Activated T-helper 1 cell treated with anti-CD3 and anti-CD28 coated beads, Interleukin-12 subunit alpha, Interleukin-12 subunit beta, Interleukin-2, Interleukin-4 antibody, amounts not matched to agents 30 ng/mL and 10 ng/mL and 1 ng/mL, durations not matched to agents 14 hours and 24 hours and 36 hours (primary cell): Measurements from ENCODE around the gene MRPL19. TPM values are rescaled to one million over a fixed set of nuclear protein-coding genes. Genes with fewer than 3 reads are reported as not detected.
A peak's percentile ranks its signal among the peaks of the same experiment; 100 is the strongest.
"Not testable (repeated sequence)": the region's sequence is repeated elsewhere in the genome, so short reads cannot be mapped to it uniquely, and the experiment has no call there.

ENCODE experiments used
- DNase-seq: peaks from one replicate; pipeline ENCODE4 v3.0.0; 2021; ENCODE audit warnings: low spot score
- H3K27ac Mint-ChIP-seq: one replicate; pipeline ENCODE4 v1.8.0; 2021; ENCODE audit warnings: mild to moderate bottlenecking, mixed read lengths
- H3K27me3 Mint-ChIP-seq: one replicate; pipeline ENCODE4 v1.8.0; 2022; ENCODE audit warnings: mild to moderate bottlenecking, moderate library complexity, mixed read lengths; ENCODE audit not compliant: insufficient read depth
- H3K36me3 Mint-ChIP-seq: one replicate; pipeline ENCODE4 v1.8.0; 2021; ENCODE audit warnings: low read depth, mixed read lengths
- H3K4me1 Mint-ChIP-seq: one replicate; pipeline ENCODE4 v1.8.0; 2021; ENCODE audit warnings: low read depth, mixed read lengths
- H3K4me3 Mint-ChIP-seq: one replicate; pipeline ENCODE4 v1.8.0; 2021; ENCODE audit warnings: mild to moderate bottlenecking, moderate library complexity, mixed read lengths
- H3K9me3 Mint-ChIP-seq: one replicate; pipeline ENCODE4 v1.8.0; 2021; ENCODE audit warnings: mixed read lengths
- intact Hi-C: fragments of 100-400 bp; cut with micrococcal nuclease; formaldehyde crosslinking; loops from one replicate; pipeline ENCODE4 v1.15.1; 2024
- total RNA-seq: library from RNA; stranded (reverse); gene quantifications from 2 replicates; pipeline ENCODE4 v1.2.3, GENCODE V29; 2022

The MRPL19 gene
- total RNA-seq, 1 donor from 2014 or later, result 75.0 TPM

GRCh38 chr2:75647771-75648170, 1.2 kb downstream of the MRPL19 start:
- Mint-ChIP-seq H3K27ac (peak overlapping the region; percentile 95), H3K4me1 (peaks cover 41% of the 10 kb centered on the region), H3K4me3 (peak overlapping the region; percentile 97), H3K27me3 (no peaks in the 10 kb centered on the region), H3K9me3 (no peaks in the 10 kb centered on the region), H3K36me3 (peaks cover 39% of the 10 kb centered on the region)
- intact Hi-C loops, result loop anchor here (5.0 kb wide), 1 partner anchor 690 kb away; the partner anchor contains the start of gene POLE4
- no peak for DNase-seq

GRCh38 chr2:75654012-75654411, 7.4 kb downstream of the MRPL19 start:
- peaks cover 14% of the 10 kb centered on the region for H3K4me1 Mint-ChIP-seq
- H3K36me3 Mint-ChIP-seq, result peaks cover 82% of the 10 kb centered on the region
- no peak for DNase-seq
- H3K4me3 Mint-ChIP-seq, result no peak overlapping the region
- no peaks in the 10 kb centered on the region for H3K27me3 Mint-ChIP-seq
- H3K9me3 Mint-ChIP-seq, result peaks cover 4% of the 10 kb centered on the region
- intact Hi-C loops, result no loop called here
- H3K27ac Mint-ChIP-seq, result no peak overlapping the region

GRCh38 chr2:75655861-75656260, 9.3 kb downstream of the MRPL19 start:
- Mint-ChIP-seq H3K27ac (peak overlapping the region; percentile 10), H3K27me3 (no peaks in the 10 kb centered on the region), H3K9me3 (peaks cover 8% of the 10 kb centered on the region), H3K36me3 (peaks cover 79% of the 10 kb centered on the region), H3K4me1 (peaks cover 12% of the 10 kb centered on the region), H3K4me3 (no peak overlapping the region)
- intact Hi-C loops, result no loop called here
- no peak for DNase-seq

GRCh38 chr2:75656563-75656962, 10.0 kb downstream of the MRPL19 start:
- intact Hi-C loops, result no loop called here
- Mint-ChIP-seq H3K27ac (no peak overlapping the region), H3K4me1 (peaks cover 12% of the 10 kb centered on the region), H3K27me3 (no peaks in the 10 kb centered on the region), H3K9me3 (peaks cover 8% of the 10 kb centered on the region), H3K36me3 (peaks cover 80% of the 10 kb centered on the region), H3K4me3 (no peak overlapping the region)
- DNase-seq, result no peak

GRCh38 chr2:75657798-75658197, 11.2 kb downstream of the MRPL19 start:
- Mint-ChIP-seq H3K36me3 (peaks cover 79% of the 10 kb centered on the region), H3K4me1 (peaks cover 6% of the 10 kb centered on the region), H3K27ac (no peak overlapping the region), H3K27me3 (no peaks in the 10 kb centered on the region), H3K4me3 (no peak overlapping the region), H3K9me3 (peaks cover 8% of the 10 kb centered on the region)
- no peak for DNase-seq
- intact Hi-C loops, result loop anchor here (2.0 kb wide), 1 partner anchor 19 kb away; no protein-coding TSS in a partner anchor

GRCh38 chr2:75666911-75667310, 20.3 kb downstream of the MRPL19 start:
- no peaks in the 10 kb centered on the region for H3K9me3 Mint-ChIP-seq
- intact Hi-C loops, result no loop called here
- H3K36me3 Mint-ChIP-seq, result peaks cover 22% of the 10 kb centered on the region

GRCh38 chr2:75667884-75668283, 21.3 kb downstream of the MRPL19 start:
- intact Hi-C loops, result no loop called here
- no peaks in the 10 kb centered on the region for H3K9me3 Mint-ChIP-seq
- no peak overlapping the region for H3K4me3 Mint-ChIP-seq
- peaks cover 5% of the 10 kb centered on the region for H3K4me1 Mint-ChIP-seq
- no peak overlapping the region for H3K27ac Mint-ChIP-seq
- peaks cover 24% of the 10 kb centered on the region for H3K36me3 Mint-ChIP-seq
- DNase-seq, result no peak
- H3K27me3 Mint-ChIP-seq, result no peaks in the 10 kb centered on the region

More at GRCh38 chr2:75666911-75667310, 20.3 kb downstream of the MRPL19 start:
- no peak for DNase-seq
- Mint-ChIP-seq H3K27ac (no peak overlapping the region), H3K27me3 (no peaks in the 10 kb centered on the region), H3K4me1 (no peaks in the 10 kb centered on the region), H3K4me3 (no peak overlapping the region)

GRCh38 chr2:75675423-75675822, 28.8 kb downstream of the MRPL19 start:
- H3K27me3 Mint-ChIP-seq, H3K4me3 Mint-ChIP-seq, intact Hi-C loops, H3K27ac Mint-ChIP-seq, H3K9me3 Mint-ChIP-seq, DNase-seq: not testable (repeated sequence)
- peaks cover 24% of the 10 kb centered on the region for H3K36me3 Mint-ChIP-seq
- peaks cover 18% of the 10 kb centered on the region for H3K4me1 Mint-ChIP-seq

- Mint-ChIP-seq H3K27me3 (no peaks in the 10 kb centered on the region), H3K27ac (no peak overlapping the region), H3K4me3 (no peak overlapping the region), H3K36me3 (peaks cover 20% of the 10 kb centered on the region), H3K4me1 (peaks cover 18% of the 10 kb centered on the region), H3K9me3 (no peaks in the 10 kb centered on the region)
- intact Hi-C loops, result loop anchor here (2.0 kb wide), 1 partner anchor 17 kb away; no protein-coding TSS in a partner anchor
- DNase-seq, result no peak
These were observed 29.3 kb downstream of the MRPL19 start for GRCh38 chr2:75675908-75676307.

GRCh38 chr2:75676464-75676863, 29.9 kb downstream of the MRPL19 start:
- H3K9me3 Mint-ChIP-seq, result no peaks in the 10 kb centered on the region
- H3K4me1 Mint-ChIP-seq, result peaks cover 18% of the 10 kb centered on the region
- DNase-seq, result no peak
- no peaks in the 10 kb centered on the region for H3K27me3 Mint-ChIP-seq
- H3K27ac Mint-ChIP-seq, result no peak overlapping the region
- no peak overlapping the region for H3K4me3 Mint-ChIP-seq
- intact Hi-C loops, result loop anchor here (2.0 kb wide), 1 partner anchor 18 kb away; no protein-coding TSS in a partner anchor
- peaks cover 15% of the 10 kb centered on the region for H3K36me3 Mint-ChIP-seq

GRCh38 chr2:75679556-75679955, 33.0 kb downstream of the MRPL19 start:
- H3K4me3 Mint-ChIP-seq, result no peak overlapping the region
- H3K4me1 Mint-ChIP-seq, result peaks cover 12% of the 10 kb centered on the region
- H3K27ac Mint-ChIP-seq, result no peak overlapping the region
- H3K27me3 Mint-ChIP-seq, result no peaks in the 10 kb centered on the region
- intact Hi-C loops, result no loop called here
- H3K36me3 Mint-ChIP-seq, result peaks cover 16% of the 10 kb centered on the region
- H3K9me3 Mint-ChIP-seq, result no peaks in the 10 kb centered on the region
- DNase-seq, result no peak

GRCh38 chr2:75680402-75680801, 33.8 kb downstream of the MRPL19 start:
- H3K4me3 Mint-ChIP-seq, result no peak overlapping the region
- H3K4me1 Mint-ChIP-seq, result peaks cover 12% of the 10 kb centered on the region
- no peaks in the 10 kb centered on the region for H3K9me3 Mint-ChIP-seq
- no peak overlapping the region for H3K27ac Mint-ChIP-seq
- peaks cover 22% of the 10 kb centered on the region for H3K36me3 Mint-ChIP-seq
- DNase-seq, result no peak
- H3K27me3 Mint-ChIP-seq, result no peaks in the 10 kb centered on the region
- intact Hi-C loops, result no loop called here

- H3K9me3 Mint-ChIP-seq, H3K4me3 Mint-ChIP-seq, DNase-seq, H3K27ac Mint-ChIP-seq, H3K27me3 Mint-ChIP-seq, intact Hi-C loops, H3K4me1 Mint-ChIP-seq: not testable (repeated sequence)
- H3K36me3 Mint-ChIP-seq, result peaks cover 30% of the 10 kb centered on the region
These were observed 36.8 kb downstream of the MRPL19 start for GRCh38 chr2:75683430-75683829.

GRCh38 chr2:75688196-75688595, 41.6 kb downstream of the MRPL19 start:
- Mint-ChIP-seq H3K4me1 (no peaks in the 10 kb centered on the region), H3K27ac (no peak overlapping the region), H3K9me3 (no peaks in the 10 kb centered on the region), H3K27me3 (no peaks in the 10 kb centered on the region), H3K4me3 (no peak overlapping the region), H3K36me3 (peaks cover 42% of the 10 kb centered on the region)
- intact Hi-C loops, result no loop called here
- DNase-seq, result no peak
